OCI-LY3 (cell line): ENCODE data around the gene SLC49A3.

Experiments
- H2AFZ ChIP-seq: fragments of 200-600, 300-600 bp; shearing (Covaris generic); 2 replicates; pipeline ENCODE4 v1.6.0; 2014; ENCODE audit warnings: antibody characterized with exemption, low read depth, low read length
- H3K27ac ChIP-seq: fragments of 200-600, 300-600 bp; sonication (generic); 2 replicates; pipeline ENCODE4 v1.5.1; 2014; ENCODE audit warnings: mild to moderate bottlenecking, low read length, moderate library complexity, mixed read lengths
- H3K27me3 ChIP-seq: fragments of 200-600, 300-600 bp; sonication (generic); 2 replicates; pipeline ENCODE4 v1.6.1; 2014; ENCODE audit warnings: low read depth, low read length, mixed read lengths
- H3K36me3 ChIP-seq: fragments of 200-600, 300-600 bp; sonication (generic); replicated peaks from 2 replicates; pipeline ENCODE3; 2014; ENCODE audit warnings: low read depth, low read length, mixed read lengths
- H3K4me1 ChIP-seq: fragments of 300-600, 200-600 bp; sonication (generic); 2 replicates; pipeline ENCODE4 v1.6.1; 2014; ENCODE audit warnings: low read length, mixed read lengths
- H3K4me2 ChIP-seq: fragments of 200-600, 300-600 bp; sonication (generic); 2 replicates; pipeline ENCODE4 v1.6.1; 2014; ENCODE audit warnings: low read length, mixed read lengths
- H3K4me3 ChIP-seq: fragments of 300-600, 200-600 bp; sonication (generic); 2 replicates; pipeline ENCODE4 v1.5.1; 2014; ENCODE audit warnings: antibody characterized with exemption, mild to moderate bottlenecking, low read length, moderate library complexity
- H3K79me2 ChIP-seq: fragments of 300-600, 200-600 bp; shearing (Covaris generic); 2 replicates; pipeline ENCODE4 v1.6.1; 2014; ENCODE audit warnings: mild to moderate bottlenecking, low read length, mixed read lengths
- H3K9ac ChIP-seq: fragments of 300-600, 200-600 bp; shearing (Covaris generic); 2 replicates; pipeline ENCODE4 v1.6.0; 2014; ENCODE audit warnings: mild to moderate bottlenecking, low read length, moderate library complexity
- H3K9me3 ChIP-seq: fragments of 200-600, 300-600 bp; shearing (Covaris generic); 2 replicates; pipeline ENCODE4 v1.6.1; 2014; ENCODE audit warnings: low read length, mixed read lengths; ENCODE audit not compliant: insufficient read depth
- H4K20me1 ChIP-seq: fragments of 200-600, 300-600 bp; sonication (generic); 2 replicates; pipeline ENCODE4 v1.6.1; 2016; ENCODE audit warnings: low read length, mixed read lengths; ENCODE audit not compliant: insufficient read depth
- CTCF ChIP-seq: fragments of 200-600, 300-600 bp; sonication (generic); IDR thresholded peaks from 2 replicates; pipeline ENCODE4 v1.5.1; 2014; ENCODE audit warnings: antibody characterized with exemption, low read length, low read depth
- EZH2phosphoT487 ChIP-seq: fragments of 200-600 bp; shearing (Covaris generic); IDR thresholded peaks from 2 replicates; pipeline ENCODE4 v1.6.1; 2018; ENCODE audit warnings: antibody characterized with exemption, mixed run types, low read depth

Gene SLC49A3

GRCh38 chr4:676871-677235, 12.1 kb downstream of the SLC49A3 start:
- Histone ChIP-seq H3K4me3 (peak overlapping the region; percentile 94), H3K36me3 (peaks cover 6% of the 10 kb centered on the region), H3K79me2 (peaks cover 26% of the 10 kb centered on the region), H3K27me3 (no peaks in the 10 kb centered on the region), H2AFZ (no peak overlapping the region), H3K4me2 (peak overlapping the region; percentile 91), H3K9me3 (no peaks in the 10 kb centered on the region), H3K27ac (peak overlapping the region; percentile 84), H3K9ac (peak overlapping the region; percentile 97; the same call in 1 of the 2 replicates), H4K20me1 (no peaks in the 10 kb centered on the region), H3K4me1 (peaks cover 40% of the 10 kb centered on the region)
- TF ChIP-seq CTCF (no peak), EZH2phosphoT487 (no peak)

DNA sequence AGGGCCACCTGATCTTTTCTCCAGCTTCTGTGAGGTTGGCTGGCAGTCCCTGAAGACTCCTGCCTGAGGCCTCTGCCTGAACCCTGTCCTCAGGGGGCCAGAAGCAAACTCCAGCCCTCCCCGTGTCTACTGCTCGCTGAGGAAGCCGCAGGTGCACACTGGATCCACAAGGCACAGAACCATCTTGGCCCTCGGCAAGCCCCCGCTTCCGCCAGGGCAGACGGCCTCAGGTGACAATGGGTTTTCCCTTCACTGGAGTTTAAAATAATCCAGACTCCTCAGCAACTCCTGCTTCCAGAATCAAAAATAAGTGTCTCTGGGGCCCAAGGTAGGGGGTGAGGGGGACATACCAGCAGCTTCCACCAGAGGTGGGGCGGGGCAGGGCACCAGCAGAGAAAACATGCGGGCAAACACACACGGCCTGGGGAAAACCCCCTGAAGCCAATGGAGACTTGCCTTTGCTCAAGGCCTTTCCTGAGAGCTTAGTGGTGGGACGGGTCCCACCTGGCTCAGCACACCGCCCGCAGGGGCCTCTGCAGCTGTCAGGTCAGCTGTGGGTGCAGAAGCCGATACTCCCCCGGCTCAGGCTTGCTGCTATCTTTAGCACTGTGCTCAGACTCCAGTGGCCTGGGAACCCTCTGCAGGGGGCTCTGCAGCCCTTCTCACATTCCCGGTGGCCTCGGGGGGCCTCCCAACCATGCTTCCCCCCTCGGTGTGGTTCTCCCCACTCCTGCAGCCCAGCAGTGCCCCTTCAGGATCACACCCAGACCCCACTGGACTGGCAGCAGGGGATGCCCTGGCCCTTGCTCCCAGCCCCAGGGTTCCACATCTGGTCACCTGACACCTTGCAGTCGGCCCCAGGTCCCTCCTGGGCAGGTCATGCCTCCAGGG, 12.7 kb downstream of the SLC49A3 start:
- peaks cover 11% of the 10 kb centered on the region for H3K36me3 ChIP-seq
- no peaks in the 10 kb centered on the region for H3K9me3 ChIP-seq
- H3K4me1 ChIP-seq, result peaks cover 40% of the 10 kb centered on the region
- no peaks in the 10 kb centered on the region for H3K27me3 ChIP-seq
- H2AFZ ChIP-seq, result no peak overlapping the region
- peak overlapping the region; percentile 84 for H3K27ac ChIP-seq
- TF ChIP-seq CTCF, result no peak
- no peak for TF ChIP-seq EZH2phosphoT487
- H4K20me1 ChIP-seq, result no peaks in the 10 kb centered on the region
- H3K4me2 ChIP-seq, result peak overlapping the region; percentile 91
- H3K4me3 ChIP-seq, result peak overlapping the region; percentile 94
- H3K79me2 ChIP-seq, result peaks cover 26% of the 10 kb centered on the region
- H3K9ac ChIP-seq, result peak overlapping the region; percentile 97

- H3K9ac ChIP-seq, result peak overlapping the region; percentile 97
- H3K79me2 ChIP-seq, result peaks cover 26% of the 10 kb centered on the region
- H3K4me2 ChIP-seq, result peak overlapping the region; percentile 91
- no peak for TF ChIP-seq EZH2phosphoT487
- no peak for TF ChIP-seq CTCF
- H3K4me1 ChIP-seq, result peaks cover 40% of the 10 kb centered on the region
- H3K36me3 ChIP-seq, result peaks cover 15% of the 10 kb centered on the region
- H3K27me3 ChIP-seq, result no peaks in the 10 kb centered on the region
- peak overlapping the region; percentile 94 for H3K4me3 ChIP-seq
- no peaks in the 10 kb centered on the region for H3K9me3 ChIP-seq
- H4K20me1 ChIP-seq, result no peaks in the 10 kb centered on the region
- H3K27ac ChIP-seq, result peak overlapping the region; percentile 84
- H2AFZ ChIP-seq, result no peak overlapping the region
These were observed 13.7 kb downstream of the SLC49A3 start for GRCh38 chr4:675036-675882.
